Left ventricle myocardium inferior (tissue), 1 donor: ENCODE results near the gene MAGI1. TPM values are rescaled to one million over a fixed set of nuclear protein-coding genes. Genes with fewer than 3 reads are reported as not detected.
A peak's percentile ranks its signal among the peaks of the same experiment; 100 is the strongest.

ENCODE experiments used
- DNase-seq: peaks from one replicate; pipeline ENCODE4 v3.0.0-alpha.2; 2020
- H3K27ac ChIP-seq: fragments of 200-600 bp; replicated peaks from 2 replicates; pipeline ENCODE4 v1.8.0; 2021
- H3K27me3 ChIP-seq: fragments of 200-600 bp; 2 replicates; pipeline ENCODE4 v1.8.0; 2021; ENCODE audit warnings: low read depth
- H3K36me3 ChIP-seq: fragments of 200-600 bp; 2 replicates; pipeline ENCODE4 v1.8.0; 2021
- H3K4me1 ChIP-seq: fragments of 200-600 bp; 2 replicates; pipeline ENCODE4 v1.8.0; 2021
- H3K4me3 ChIP-seq: fragments of 200-600 bp; 2 replicates; pipeline ENCODE4 v1.8.0; 2021; ENCODE audit warnings: mild to moderate bottlenecking, moderate library complexity
- H3K9me3 ChIP-seq: fragments of 200-600 bp; replicated peaks from 2 replicates; pipeline ENCODE4 v1.8.0; 2021
- CTCF ChIP-seq: fragments of 200-600 bp; IDR thresholded peaks from 2 replicates; pipeline ENCODE4 v1.8.0; 2021; ENCODE audit warnings: antibody characterized with exemption, mild to moderate bottlenecking, borderline replicate concordance
- intact Hi-C: fragments of 100-400 bp; cut with micrococcal nuclease; formaldehyde crosslinking; loops from one replicate; pipeline ENCODE4 v1.11.0; 2022
- total RNA-seq: library from RNA; stranded (reverse); fragmentation: NEBNext Ultra II Directional; extraction: Animal tissue kit (Norgen Biotek cat#: 25700); gene quantifications from one replicate; pipeline ENCODE4 v1.2.1, GENCODE V29; 2021
- donor health status: DM: no; HTN: yes; CAD: no; lungs with severe emphysema.

MAGI1 gene
- total RNA-seq, 1 donor from 2014 or later, result 36.6 TPM

GRCh38 chr3:65484964-65485363 lies 553.8 kb downstream of the MAGI1 start:
- peaks cover 80% of the 10 kb centered on the region for H3K4me1 ChIP-seq
- no peaks in the 10 kb centered on the region for H3K27me3 ChIP-seq
- peak overlapping the region; percentile 89 for H3K27ac ChIP-seq
- intact Hi-C loops, result no loop called here
- peak overlapping the region; percentile 37 for H3K4me3 ChIP-seq
- H3K36me3 ChIP-seq, result no peaks in the 10 kb centered on the region
- DNase-seq, result no peak
- no peak for TF ChIP-seq CTCF
- H3K9me3 ChIP-seq, result no peaks in the 10 kb centered on the region

GRCh38 chr3:65483480-65483879 lies 555.2 kb downstream of the MAGI1 start:
- peak overlapping the region; percentile 29 for H3K4me3 ChIP-seq
- intact Hi-C loops, result no loop called here

GRCh38 chr3:65483011-65483410 lies 555.7 kb downstream of the MAGI1 start:
- peak overlapping the region; percentile 29 for H3K4me3 ChIP-seq
- H3K9me3 ChIP-seq, result no peaks in the 10 kb centered on the region
- TF ChIP-seq CTCF, result no peak
- DNase-seq, result no peak
- H3K4me1 ChIP-seq, result peaks cover 79% of the 10 kb centered on the region
- no peaks in the 10 kb centered on the region for H3K27me3 ChIP-seq
- peak overlapping the region; percentile 89 for H3K27ac ChIP-seq
- H3K36me3 ChIP-seq, result no peaks in the 10 kb centered on the region
- intact Hi-C loops, result no loop called here

More at GRCh38 chr3:65483480-65483879, 555.2 kb downstream of the MAGI1 start:
- TF ChIP-seq CTCF, result no peak
- Histone ChIP-seq H3K36me3 (no peaks in the 10 kb centered on the region), H3K27ac (peak overlapping the region; percentile 89), H3K27me3 (no peaks in the 10 kb centered on the region), H3K9me3 (no peaks in the 10 kb centered on the region), H3K4me1 (peaks cover 82% of the 10 kb centered on the region)
- DNase-seq, result peak; percentile 74

- TF ChIP-seq CTCF, result no peak
- Histone ChIP-seq H3K4me3 (no peak overlapping the region), H3K36me3 (no peaks in the 10 kb centered on the region), H3K4me1 (peaks cover 68% of the 10 kb centered on the region), H3K27me3 (no peaks in the 10 kb centered on the region), H3K9me3 (no peaks in the 10 kb centered on the region), H3K27ac (no peak overlapping the region)
- DNase-seq, result no peak
- intact Hi-C loops, result no loop called here
Measured at GRCh38 chr3:65481085-65481484, 557.6 kb downstream of the MAGI1 start.

- no peak for TF ChIP-seq CTCF
- H3K4me3 ChIP-seq, result no peak overlapping the region
- H3K9me3 ChIP-seq, result no peaks in the 10 kb centered on the region
- no peak overlapping the region for H3K27ac ChIP-seq
- H3K36me3 ChIP-seq, result no peaks in the 10 kb centered on the region
- no peak for DNase-seq
- H3K27me3 ChIP-seq, result no peaks in the 10 kb centered on the region
- H3K4me1 ChIP-seq, result peaks cover 61% of the 10 kb centered on the region
- intact Hi-C loops, result no loop called here
Measured at GRCh38 chr3:65479990-65480389, 558.7 kb downstream of the MAGI1 start.
